Femur (tissue), 1 donor: ENCODE measurements around the gene AFM.

Experiments
- DNase-seq: peaks from one replicate; pipeline ENCODE4 v3.0.0-alpha.2; 2017

The AFM gene

DNA sequence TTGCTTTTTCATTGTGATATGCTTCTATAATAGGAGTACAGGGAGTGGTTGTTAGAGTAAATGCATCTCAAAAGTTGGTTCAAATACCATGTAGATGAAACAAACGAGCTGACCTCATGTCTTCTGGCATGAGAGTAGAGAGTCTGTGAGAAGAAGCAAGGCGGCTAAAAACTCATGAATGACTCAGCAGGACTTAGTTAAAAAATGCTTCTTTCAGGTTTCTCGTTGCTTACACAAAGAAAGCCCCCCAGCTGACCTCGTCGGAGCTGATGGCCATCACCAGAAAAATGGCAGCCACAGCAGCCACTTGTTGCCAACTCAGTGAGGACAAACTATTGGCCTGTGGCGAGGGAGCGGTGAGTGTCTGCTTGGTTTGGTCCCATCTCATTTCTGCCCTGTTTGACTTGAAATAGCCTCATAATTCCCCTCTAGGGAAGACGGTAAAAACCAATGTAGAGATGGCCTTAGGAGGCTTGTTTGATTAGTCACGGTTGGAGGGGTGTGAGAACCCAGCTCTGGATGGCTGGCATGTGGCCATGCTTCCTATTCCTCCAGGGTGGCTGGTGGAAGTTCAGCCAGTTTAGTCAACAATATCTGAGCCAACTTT, 31.0 kb upstream of the AFM start:
- no peak for DNase-seq

DNA sequence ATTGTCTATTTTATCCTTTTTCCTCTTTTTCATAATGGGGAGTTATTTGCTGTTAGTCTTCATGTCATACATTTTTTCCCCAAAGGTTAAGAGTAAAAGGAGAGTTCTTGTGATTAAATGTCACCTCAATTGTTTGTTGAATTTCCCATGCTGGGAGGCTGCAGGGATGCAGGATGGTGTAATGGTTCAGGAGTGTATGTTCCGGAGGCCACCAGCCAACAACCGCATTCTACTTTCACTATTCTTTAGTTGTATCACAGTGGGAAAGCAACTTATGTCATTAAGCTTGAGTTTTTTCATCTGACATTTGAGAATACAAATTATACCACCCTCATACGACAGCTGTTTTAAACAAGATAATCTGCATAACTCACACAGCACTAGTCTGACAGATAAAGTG, 30.1 kb upstream of the AFM start:
- DNase-seq: no peak

DNA sequence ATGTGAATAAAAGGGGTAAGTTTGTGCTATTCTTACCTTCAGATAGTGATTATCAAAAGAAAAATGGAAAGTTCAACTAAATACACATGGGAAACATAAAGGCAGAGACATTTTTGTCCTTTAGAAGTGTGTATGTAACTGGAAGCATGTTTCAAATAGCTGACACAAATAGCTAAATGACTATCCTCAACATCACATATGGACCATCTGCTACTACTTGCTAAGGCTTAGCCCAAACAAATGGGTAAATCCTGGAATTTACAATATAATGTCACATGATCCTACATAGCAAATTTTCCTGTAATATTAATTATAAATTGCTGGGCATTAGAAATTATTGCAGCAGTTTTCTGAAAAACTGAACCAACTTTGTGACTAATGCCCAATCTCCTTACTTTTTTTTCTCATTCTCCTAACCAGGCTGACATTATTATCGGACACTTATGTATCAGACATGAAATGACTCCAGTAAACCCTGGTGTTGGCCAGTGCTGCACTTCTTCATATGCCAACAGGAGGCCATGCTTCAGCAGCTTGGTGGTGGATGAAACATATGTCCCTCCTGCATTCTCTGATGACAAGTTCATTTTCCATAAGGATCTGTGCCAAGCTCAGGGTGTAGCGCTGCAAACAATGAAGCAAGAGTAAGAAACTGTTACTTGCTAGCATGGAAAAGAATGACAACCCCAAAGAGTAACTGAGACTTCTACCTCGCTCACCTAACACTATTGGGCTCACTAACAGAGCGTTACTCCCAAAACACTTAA, 29.4 kb upstream of the AFM start:
- no peak for DNase-seq

DNA sequence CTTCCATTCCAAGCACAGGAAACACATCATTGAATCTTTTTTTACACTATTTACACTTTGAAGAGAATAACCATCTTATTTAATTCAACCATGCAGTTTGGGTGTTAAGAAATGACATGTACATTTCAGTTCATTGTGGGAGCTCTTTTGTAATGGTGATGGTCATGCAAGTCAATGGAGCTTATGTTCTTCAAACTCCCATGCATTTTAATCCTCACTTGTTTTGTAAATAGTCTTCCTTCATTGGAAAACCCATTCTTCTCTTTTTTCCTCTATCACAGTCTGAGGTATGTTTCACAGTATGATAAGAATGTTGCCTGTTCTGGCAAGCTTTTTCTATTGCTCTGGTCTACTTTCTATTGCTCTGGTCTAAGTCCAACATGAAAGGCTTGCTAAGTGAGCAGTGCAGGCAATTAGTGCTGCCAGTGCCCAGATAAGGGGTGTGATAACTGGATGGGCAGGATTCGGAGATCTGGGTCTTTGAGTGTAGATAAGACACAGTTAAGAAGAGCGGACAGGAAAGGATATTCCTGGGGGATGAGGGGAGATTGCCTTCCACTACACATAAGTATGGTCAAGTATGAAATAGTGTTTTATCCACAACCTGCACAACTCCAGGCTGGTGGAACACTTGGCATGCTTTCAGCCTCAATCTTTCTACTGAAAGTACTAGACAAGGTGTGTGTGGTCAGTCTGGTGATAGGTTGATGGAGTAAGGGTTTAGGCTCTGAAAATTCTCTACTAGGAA, 28.4 kb upstream of the AFM start:
- no peak for DNase-seq

DNA sequence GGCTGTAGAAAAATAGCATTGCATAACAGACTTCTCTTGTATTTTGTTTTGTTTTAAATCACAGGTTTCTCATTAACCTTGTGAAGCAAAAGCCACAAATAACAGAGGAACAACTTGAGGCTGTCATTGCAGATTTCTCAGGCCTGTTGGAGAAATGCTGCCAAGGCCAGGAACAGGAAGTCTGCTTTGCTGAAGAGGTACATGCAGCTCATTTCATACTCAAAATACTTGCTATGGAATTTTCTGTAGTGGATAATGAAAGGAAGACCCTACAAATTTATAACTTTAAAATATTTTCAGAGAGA, 27.9 kb upstream of the AFM start:
- no peak for DNase-seq

DNA sequence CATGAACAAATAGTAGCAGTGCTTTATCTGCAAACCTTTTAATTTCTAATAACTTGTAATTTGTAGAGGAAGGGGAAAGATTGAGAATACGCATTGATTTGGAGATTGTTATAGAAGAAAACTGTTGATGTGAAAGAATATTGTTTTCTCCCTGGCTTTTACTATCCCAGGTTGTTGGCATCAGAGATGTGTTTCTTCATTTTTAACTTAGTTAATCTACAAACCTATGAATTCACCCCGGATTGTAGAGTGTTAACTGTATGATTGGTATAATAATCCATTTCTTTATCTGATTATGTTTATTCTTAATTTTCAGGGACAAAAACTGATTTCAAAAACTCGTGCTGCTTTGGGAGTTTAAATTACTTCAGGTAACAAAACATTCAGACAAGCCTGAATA, 26.6 kb upstream of the AFM start:
- no peak for DNase-seq

DNA sequence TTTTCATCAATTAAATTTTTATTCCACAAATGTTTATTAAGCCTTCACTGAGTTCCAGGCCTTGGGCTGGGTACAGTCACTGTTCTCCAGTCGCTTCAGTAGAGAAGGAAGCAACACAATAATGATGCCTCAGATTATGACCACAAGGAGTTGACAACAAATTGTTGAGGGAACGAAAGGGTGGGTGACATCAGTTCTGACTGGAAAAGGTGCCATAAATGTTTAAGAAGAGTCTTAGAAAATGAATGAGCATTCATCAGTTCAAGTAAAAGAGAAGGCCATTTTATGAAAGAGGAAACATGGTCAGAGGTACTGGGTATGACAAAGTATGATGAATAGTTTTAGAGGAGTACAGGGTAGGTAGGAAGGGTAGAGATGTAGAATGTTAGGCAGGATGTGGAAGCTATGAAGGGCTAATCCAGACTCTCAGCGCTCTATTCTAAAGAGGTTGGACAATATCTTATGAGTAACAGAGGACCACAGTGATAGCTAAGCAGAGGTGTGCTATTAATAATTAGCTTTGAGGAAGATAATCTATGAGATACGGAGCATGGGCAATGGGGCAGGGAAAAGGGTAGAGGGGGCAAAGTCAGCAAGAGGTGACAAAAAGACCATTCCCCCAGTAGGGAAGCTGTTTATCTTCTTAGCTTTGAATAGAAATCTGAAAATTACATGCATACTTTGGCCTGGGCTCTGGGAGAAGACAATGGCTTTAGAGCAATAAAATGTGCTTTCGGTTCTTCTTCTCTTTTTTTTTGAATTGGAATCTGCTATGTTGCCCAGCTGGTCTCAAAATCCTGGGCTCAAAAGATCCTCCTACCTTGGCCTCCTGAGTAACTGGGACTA, 25.1 kb upstream of the AFM start:
- DNase-seq: no peak

DNA sequence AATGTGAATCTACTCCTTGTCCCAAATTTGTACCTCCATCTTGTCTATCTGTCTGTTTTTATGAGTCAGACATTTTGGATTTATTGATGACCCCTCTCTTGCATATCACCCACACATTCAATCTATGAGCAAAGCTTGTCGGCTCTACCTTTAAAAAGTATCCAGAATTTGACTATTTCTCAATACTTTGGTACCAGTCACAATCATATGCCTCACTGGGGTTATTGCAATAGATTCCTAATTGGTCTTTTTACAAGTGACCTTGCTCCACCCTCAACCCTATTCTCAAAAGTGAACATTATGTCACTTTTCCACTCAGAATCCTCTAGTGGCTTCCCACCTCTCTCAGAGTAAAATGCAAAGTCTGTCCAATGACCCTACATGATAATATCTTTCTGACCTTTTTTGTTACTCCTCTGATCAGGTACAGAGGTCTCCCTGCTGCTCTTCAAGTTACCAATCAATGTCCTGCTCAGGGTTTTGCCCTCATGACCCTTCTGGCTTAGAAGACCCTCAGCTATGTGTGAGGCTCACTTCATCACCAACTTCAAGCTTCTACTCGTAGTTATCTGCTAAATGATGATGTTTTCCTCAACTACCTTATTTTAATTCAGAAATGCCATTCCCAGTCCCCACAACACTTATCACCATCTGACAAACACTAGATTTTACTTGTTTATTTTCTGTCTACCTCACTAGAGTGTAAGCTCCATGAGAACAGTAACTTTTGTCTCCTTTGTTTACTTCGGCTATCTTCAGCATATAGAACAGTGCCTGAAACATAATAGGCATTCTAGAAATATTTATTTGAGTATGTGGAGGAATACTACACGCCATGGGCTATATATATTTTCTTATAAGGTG, 23.1 kb upstream of the AFM start:
- no peak for DNase-seq

DNA sequence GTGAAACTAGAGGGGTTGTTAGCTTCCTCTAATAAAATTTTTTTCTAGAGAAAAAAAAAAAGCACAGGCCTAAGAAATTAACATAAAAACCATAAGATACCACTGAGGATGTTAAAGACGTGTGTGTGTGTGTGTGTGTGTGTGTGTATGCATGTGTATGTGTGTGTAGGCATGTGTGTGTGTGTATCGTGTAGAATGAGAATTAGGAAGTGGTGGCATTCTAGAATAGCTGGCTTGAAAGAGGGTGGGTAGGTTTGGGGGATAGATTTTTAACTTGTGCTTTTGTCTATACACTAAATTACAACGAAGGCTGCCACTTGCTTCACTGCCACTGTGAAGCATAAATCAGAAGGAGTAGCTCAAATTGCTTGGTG, 22.5 kb upstream of the AFM start:
- DNase-seq: no peak

DNA sequence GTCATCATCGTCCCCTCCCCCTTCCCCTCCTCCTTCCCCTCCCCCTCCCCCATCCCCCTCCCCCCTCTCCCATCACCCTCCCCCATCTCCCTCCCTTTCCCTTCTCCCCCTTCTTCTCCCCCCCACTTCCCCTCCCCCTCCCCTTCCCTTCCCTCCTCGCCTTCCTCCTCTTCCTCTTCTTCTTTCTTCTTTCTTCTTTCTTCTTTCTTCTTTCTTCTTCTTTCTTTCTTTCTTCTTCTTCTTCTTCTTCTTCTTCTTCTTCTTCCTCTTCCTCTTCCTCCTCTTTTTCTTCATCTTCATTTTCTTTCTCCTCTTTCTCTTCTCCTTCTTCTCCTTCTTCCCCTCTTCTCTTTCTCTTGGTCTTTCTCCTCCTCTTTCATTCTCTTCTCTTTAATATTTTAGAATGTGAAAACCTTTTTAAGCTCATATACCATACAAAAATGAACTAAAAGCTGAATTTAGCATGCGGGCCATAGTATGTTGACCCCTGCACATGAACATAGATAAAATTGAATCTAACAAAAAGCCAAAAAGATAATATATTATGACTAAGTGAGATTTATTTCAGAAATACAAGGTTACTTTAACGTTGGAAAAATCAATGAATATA, 20.5 kb upstream of the AFM start:
- no peak for DNase-seq

DNA sequence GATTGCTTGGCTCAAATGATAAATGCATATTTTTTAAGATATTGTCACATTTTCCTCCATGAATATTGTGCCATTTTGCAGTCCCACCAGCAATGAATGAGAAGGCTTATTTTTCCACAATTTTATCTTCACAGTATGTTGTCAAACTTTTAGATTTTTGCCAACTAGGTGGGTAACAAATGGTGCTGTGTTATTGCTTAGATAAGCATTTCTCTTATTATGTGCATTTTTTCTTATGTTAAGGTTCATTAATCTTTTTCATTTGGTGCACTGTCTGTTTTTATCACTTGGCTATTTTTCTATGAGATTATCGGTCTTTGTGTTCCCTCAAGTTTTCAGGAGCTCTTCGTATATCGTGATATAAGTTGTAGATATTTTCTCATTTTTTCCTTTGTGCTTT, 13.4 kb upstream of the AFM start:
- DNase-seq: no peak

DNA sequence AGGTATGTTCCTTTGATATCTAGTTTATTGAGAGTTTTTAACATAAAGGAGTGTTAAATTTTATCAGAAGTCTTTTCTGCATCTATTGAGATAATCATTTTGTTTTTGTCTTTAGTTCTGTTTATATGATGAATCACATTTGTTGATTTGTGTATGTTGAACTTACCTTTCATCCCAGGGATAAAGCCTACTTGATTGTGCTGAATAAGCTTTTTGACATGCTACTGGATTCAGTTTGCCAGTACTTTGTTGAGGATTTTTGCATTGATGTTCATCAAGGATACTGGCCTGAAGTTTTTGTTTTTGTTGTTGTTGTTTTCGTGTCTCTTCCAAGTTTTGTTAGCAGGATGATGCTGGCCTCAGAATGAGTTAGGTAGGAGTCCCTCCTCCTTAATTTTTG, 10.8 kb upstream of the AFM start:
- no peak for DNase-seq

DNA sequence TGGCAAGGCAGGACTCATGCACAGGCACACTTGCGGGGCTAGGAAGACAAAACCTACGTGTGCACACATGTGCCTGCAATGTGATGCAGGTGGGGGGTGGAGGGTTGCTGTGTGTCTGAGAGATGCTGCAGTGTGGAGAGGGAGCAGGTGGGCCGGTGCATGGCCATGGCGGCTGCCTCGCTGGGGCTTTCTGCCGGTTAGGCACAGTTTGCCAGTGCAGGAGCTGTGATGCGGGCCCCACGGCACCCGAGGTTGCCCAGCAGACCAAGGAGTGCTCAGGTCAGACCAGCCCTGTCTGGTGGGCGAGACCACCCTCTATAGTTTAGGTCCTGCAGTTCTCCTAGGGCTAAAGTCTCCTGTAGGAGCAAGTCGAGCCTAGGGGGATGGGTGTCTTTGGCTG, 4.4 kb upstream of the AFM start:
- DNase-seq: no peak

DNA sequence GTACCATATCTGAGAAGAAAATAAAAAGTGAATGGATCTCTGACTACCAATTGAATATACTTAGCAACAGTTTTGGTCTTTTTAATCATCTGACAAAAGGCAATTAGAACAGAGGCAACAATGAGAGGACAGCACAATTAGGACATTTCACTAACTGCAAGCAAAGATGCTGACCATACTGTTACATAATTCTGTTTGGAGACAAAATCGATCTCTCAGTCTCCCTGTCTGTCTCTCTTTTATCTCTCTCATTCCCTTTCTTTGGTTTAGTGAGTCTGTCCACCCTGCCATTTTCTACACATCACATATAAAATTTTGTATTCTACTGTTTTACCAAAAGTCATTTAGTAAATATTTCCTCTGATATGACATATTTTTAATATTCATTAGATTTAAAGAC, 2.2 kb upstream of the AFM start:
- no peak for DNase-seq

DNA sequence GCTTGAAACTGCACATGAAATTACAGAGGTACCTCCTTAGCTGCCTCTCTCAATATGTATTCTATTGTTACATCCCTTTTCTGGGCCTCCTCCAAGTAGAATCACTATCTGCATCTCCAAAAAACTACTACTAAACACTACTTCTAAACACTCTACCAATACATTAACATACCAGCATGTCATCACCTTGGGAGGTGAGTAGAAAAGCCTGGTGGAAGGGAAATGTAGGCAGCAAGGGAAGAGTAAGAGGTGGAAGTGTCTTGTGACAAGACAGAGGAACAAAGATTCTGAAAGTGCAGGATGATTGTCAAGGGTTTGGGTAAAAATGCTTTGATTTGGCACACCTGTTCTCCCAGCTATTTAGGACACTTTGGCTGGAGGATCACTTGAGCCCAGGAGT, 3.5 kb downstream of the AFM start:
- no peak for DNase-seq

DNA sequence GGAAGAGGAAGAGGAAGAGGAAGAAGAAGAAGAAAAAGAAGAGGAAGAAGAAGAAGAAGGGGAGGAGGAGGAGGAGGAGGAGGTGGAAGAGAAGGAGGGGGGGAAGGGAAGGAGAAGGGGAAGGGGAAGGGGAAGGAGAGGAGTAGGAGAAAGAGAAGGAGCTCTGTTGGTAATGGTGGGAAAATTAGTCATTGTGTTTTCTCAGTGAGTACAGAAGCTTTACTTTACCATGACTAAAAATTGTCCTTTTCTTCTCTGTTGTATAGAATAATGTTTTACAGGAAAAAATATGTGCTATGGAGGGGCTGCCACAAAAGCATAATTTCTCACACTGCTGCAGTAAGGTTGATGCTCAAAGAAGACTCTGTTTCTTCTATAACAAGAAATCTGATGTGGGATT, 4.1 kb downstream of the AFM start:
- DNase-seq: no peak

DNA sequence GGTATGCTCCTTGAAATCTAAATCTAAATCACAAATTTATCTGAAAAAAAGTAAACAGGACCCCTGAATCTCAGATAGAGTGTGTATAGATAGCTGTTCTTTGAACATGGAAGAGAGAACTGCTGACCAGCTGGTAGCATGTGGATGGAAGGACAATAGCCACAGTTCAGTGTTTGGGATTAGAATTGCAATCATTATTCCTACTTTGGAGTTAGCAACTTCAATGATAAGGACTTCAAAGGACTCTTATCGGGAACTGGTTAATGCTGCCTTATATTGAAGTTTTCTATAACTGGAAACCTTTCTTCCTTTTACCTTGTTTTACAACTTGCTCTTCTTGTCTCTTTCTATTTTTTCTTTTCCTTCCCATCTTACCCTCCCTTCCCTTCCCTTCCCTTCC, 5.0 kb downstream of the AFM start:
- no peak for DNase-seq

DNA sequence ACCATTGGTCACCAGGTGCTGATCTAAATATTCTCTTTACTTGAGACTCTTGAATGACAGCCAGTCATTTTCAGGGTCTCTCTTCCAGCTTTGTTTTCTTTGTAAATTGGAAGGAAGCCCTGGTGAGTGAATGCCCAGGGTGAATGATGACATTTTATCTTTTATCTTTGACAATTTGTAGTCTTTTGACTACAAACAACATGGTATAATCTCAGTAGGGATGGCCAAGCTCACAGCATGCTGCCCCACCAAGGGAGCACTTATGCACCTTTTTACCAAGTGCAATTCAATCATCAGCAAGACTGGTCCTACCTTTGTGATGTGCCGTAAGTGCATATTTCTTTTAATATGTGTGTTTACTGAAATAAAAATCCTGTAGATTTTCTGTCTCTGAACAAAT, 5.7 kb downstream of the AFM start:
- DNase-seq: no peak

DNA sequence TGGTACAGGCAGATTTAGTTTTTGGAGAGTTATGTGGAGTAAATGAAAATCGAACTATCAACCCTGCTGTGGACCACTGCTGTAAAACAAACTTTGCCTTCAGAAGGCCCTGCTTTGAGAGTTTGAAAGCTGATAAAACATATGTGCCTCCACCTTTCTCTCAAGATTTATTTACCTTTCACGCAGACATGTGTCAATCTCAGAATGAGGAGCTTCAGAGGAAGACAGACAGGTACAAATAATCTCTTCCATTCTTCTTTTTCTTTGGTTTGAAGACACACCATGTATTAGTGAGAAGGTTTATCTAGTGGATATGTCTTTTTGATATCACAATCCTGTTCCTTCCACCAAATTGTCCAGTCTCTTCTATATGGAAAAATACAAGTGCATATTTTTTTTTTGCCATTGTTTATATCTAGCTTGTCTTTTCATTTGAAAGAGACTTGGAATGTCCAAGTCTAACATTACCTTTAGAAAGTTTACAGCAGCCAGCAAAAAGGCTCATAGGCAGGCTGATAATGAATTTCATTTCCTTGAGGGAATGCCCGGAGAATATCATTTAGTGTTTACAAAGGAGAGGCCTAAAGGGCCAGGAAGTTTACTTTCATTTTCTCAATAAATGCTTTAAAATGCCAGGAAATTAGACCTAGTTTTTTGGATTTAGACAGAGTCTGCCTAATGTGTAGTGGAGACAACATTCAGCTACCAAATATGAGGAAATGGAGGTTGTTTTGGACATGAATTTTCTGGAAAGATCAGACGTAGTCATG, 18.6 kb downstream of the AFM start:
- no peak for DNase-seq

DNA sequence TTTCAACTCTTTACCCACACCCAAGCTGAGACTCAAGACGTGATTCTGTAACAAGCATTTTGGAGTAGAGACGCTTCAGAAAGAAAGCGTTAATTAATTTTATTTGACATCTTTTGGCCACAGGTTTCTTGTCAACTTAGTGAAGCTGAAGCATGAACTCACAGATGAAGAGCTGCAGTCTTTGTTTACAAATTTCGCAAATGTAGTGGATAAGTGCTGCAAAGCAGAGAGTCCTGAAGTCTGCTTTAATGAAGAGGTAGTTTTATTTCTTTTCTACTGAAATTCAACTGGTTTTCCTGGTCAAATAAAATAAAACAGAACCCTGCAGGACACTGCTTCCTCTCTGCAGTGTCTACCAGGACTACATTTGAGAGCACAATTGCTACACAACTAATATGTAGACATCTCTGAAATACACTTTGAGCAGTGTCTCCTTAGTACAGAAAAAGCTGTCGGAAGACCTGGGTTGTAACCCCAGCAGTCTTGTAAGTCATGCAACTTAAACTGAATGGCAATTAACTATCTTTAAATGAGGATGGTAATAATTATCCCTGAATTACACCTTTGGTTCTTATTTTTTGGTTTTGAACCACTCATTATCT, 20.2 kb downstream of the AFM start:
- no peak for DNase-seq

DNA sequence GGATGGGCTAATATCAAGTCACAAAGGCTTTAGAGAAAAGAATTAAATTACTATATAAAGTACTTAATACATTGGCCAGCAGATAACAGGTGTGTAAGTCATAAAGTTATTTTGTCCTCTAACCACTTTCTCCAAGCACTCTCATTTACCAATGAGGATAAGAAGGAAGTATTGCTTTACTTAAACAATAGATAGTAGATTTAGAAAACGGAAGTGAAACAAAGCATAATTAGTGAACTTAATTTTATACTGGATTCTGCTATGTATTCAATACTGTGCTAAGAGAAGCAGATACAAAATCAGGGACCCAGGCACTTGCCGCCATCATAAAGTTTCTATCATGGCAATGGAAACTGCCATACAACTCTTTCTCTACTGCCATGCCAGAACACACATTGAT, 24.0 kb downstream of the AFM start:
- DNase-seq: no peak
